D721Med (cell line): ENCODE measurements around the gene TRMT2A.

ENCODE experiments used
- DNase-seq: peaks from one replicate; pipeline ENCODE4 v3.0.0; 2011; ENCODE audit warnings: low spot score; ENCODE audit not compliant: insufficient read length
- FAIRE-seq: peaks from 2 replicates; lab custom pipeline; 2011; peaks lifted over from hg19 to GRCh38; lab: Jason Lieb, UNC
- CTCF ChIP-seq: IDR thresholded peaks from 2 replicates; pipeline ENCODE4 v1.5.1; 2012; ENCODE audit warnings: mild to moderate bottlenecking, control low read depth; ENCODE audit not compliant: insufficient read depth; ENCODE audit errors: missing control alignments

Gene TRMT2A

DNA sequence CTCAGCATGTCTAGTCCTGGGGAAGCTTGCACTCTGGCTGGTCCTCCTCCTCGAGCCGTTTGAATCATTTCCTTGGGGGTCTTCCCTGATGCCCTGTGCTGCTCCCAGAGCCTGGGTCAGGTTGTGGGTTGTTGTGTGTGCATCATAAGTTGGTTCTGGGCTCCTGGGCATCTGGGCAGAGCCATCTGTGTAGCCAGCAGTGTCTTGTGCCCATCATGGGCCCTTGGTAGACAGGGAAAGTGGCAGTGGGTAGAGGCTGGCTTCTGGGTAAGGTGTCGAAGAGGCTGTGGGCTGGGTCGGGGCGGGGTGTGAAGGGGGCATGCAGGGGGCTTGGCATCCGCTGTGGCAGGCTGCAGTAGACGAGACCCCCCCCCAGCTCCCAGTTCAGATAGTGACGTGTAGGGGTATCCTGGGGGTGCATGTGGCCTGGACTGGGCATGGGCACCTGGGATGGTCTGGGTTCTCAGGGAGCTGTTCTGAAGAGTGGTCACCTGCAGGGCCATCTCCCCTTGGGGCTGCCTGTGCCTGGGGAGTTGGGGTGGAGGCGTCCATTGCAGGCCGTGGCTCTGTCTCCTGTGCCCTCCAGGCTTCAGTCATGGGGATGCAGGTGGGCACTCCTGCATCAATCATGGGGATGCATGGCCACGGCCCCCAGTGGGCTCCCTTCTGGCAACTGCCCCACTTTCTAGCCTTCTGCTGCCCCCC, 7.2 kb upstream of the TRMT2A start:
- FAIRE-seq: no peak
- no peak for TF ChIP-seq CTCF
- no peak for DNase-seq

DNA sequence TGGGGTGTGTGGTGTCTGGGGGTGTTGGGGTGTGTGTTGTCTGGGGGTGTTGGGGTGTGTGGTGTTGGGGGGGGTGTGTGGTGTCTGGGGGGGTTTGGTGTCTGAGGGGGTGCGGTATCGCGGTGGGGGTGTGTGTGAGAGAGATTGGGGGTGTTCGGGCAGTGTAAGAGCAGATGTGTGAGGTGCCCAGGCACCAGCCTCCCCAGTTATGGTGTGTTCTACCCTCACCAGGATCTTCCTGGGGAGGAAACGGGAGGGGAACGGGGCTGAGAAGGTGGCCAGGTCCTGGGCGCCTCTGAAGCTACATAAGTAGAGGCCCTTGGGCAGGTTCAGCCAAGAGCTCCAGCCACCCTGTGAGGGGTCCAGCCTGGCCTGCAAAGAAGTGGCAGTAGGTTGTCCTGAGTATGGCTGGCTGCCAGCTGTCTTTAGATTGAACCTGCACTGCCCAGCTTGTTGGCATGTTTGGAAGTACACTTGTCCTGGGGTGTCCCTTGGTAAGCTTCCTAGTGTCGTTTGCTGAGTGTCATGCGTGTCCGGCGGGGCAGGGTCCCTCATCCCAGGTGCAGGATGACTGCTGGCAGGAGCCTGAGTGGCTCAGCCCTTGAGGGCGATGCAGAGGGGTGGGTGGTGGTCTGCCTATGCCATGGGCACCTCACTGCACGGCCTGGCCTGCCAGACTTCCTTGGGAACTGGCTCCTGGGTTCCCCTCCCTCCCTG, 6.5 kb upstream of the TRMT2A start:
- DNase-seq (no peak), FAIRE-seq (no peak)
- TF ChIP-seq CTCF: no peak

- FAIRE-seq: no peak
- DNase-seq: no peak
- no peak for TF ChIP-seq CTCF
Measured at GRCh38 chr22:20121856-20122415, 4.9 kb upstream of the TRMT2A start.

DNA sequence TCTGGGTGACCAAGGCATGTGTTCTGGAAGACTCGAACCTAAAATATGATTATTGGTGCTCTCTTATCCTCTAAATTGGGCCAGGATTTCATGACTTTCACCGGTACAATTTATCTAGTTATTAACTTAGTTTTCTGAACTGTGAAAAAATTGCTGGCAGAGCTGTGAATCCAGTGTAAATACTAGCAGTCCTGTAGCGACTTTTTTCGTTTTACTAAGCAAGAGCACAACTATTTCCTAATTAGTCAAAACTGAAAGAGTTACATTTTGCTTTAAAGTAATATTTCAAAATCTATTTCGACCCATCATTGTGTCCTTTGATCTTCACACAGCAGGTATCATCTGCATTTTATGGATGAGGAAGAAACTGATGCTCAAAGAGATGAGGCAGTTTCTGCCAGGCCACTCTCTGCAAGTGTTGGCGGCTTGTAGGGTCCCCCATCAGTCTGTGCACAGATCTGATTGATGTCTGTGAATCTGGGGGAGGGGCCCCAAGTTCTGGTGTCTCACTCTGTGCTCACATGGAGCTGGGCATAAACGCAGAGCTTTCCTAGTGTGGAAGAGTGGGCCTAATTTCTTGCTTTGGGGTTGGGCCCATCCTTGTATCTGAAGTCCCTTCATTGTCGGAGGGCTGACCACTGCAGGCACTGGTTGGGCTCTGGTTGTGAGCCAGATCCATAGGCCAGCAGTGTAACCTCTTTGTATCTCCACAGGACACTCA, 1.4 kb upstream of the TRMT2A start:
- FAIRE-seq (no peak), DNase-seq (no peak)
- no peak for TF ChIP-seq CTCF

DNA sequence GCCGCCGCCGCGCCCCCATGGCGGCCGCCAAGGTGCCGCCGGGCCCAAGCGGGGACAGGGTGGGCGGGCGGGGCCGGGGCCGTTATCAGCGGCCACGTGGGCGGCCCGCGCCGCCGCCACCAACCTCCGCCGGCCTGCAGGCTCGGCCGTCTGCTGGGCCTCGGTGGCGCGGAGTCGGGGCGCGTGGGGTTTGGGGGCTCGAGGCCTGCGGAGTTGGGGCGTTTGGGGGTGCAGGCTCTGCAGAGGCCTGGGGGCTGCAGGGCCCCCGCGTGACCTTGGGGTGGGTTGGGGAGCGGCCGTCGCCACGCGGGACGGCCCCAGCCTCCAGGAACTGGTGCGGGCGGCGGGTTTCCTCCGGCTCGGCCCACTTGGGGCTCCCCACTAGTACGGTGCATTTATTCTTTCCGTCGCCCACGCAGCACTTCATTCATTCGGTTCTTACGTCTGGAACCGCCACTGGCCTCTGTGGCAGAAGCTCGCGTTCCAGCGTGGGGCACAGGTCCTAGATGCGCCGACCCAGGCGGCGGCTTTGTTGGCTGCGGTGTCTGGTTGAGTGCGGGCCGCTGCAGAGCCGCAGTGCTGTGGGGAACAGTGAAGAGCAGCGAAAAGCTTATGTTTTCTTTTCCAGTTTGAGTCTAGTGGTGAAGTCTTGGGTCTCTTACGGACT, 740 bp upstream of the TRMT2A start:
- DNase-seq (no peak), FAIRE-seq (no peak)
- no peak for TF ChIP-seq CTCF

- DNase-seq (no peak), FAIRE-seq (no peak)
- TF ChIP-seq CTCF: no peak
Measured at GRCh38 chr22:20116376-20116950, 563 bp downstream of the TRMT2A start.
